ENCODE results near the gene DBP.
"Not testable (repeated sequence)": the region's sequence is repeated elsewhere in the genome, so short reads cannot be mapped to it uniquely, and the experiment has no call there.

Gene DBP

GRCh38 chr19:48635966-48636858, 967 bp downstream of the DBP start:
- Histone ChIP-seq H3K27me3 (ENCODE audit: control insufficient read depth, insufficient read depth, low read length) (no peaks in the 10 kb centered on the region), H3K9me3 (ENCODE audit: control insufficient read depth, low read length) (no peaks in the 10 kb centered on the region), H3K4me1 (ENCODE audit: control insufficient read depth, insufficient read depth, low read length) (peaks cover 51% of the 10 kb centered on the region), H3K9ac (ENCODE audit: low read length) (peak overlapping the region; percentile 80), H3K36me3 (ENCODE audit: control insufficient read depth, insufficient read depth, low read length) (peaks cover 3% of the 10 kb centered on the region), H3K4me3 (ENCODE audit: low read length) (peak overlapping the region; percentile 44)

GRCh38 chr19:48635263-48635965, 1.8 kb downstream of the DBP start:
- peaks cover 3% of the 10 kb centered on the region for H3K36me3 ChIP-seq (ENCODE audit: control insufficient read depth, insufficient read depth, low read length)
- H3K9me3 ChIP-seq (ENCODE audit: control insufficient read depth, low read length): no peaks in the 10 kb centered on the region
- H3K27me3 ChIP-seq (ENCODE audit: control insufficient read depth, insufficient read depth, low read length): no peaks in the 10 kb centered on the region
- peak overlapping the region; percentile 80 for H3K9ac ChIP-seq (ENCODE audit: low read length)
- peak overlapping the region; percentile 44 for H3K4me3 ChIP-seq (ENCODE audit: low read length)
- H3K4me1 ChIP-seq (ENCODE audit: control insufficient read depth, insufficient read depth, low read length): peaks cover 59% of the 10 kb centered on the region

- peak overlapping the region; percentile 49 for H3K9ac ChIP-seq (ENCODE audit: low read length)
- H3K4me1 ChIP-seq (ENCODE audit: control insufficient read depth, insufficient read depth, low read length): peaks cover 63% of the 10 kb centered on the region
- H3K27me3 ChIP-seq (ENCODE audit: control insufficient read depth, insufficient read depth, low read length): no peaks in the 10 kb centered on the region
- H3K9me3 ChIP-seq (ENCODE audit: control insufficient read depth, low read length): no peaks in the 10 kb centered on the region
- peaks cover 3% of the 10 kb centered on the region for H3K36me3 ChIP-seq (ENCODE audit: control insufficient read depth, insufficient read depth, low read length)
- H3K4me3 ChIP-seq (ENCODE audit: low read length): peak overlapping the region; percentile 12
Measured at GRCh38 chr19:48634424-48635262, 2.5 kb downstream of the DBP start.

- Histone ChIP-seq H3K9me3 (ENCODE audit: control insufficient read depth, low read length) (no peaks in the 10 kb centered on the region), H3K9ac (ENCODE audit: low read length) (peak overlapping the region; percentile 10), H3K27me3 (ENCODE audit: control insufficient read depth, insufficient read depth, low read length) (no peaks in the 10 kb centered on the region), H3K36me3 (ENCODE audit: control insufficient read depth, insufficient read depth, low read length) (peaks cover 3% of the 10 kb centered on the region), H3K4me3 (ENCODE audit: low read length) (peak overlapping the region; percentile 12), H3K4me1 (ENCODE audit: control insufficient read depth, insufficient read depth, low read length) (peaks cover 66% of the 10 kb centered on the region)
Measured at GRCh38 chr19:48634036-48634342, 3.2 kb downstream of the DBP start.

GRCh38 chr19:48633148-48634035, 3.8 kb downstream of the DBP start:
- Histone ChIP-seq H3K4me3 (ENCODE audit: low read length) (peak overlapping the region; percentile 12), H3K36me3 (ENCODE audit: control insufficient read depth, insufficient read depth, low read length) (peaks cover 3% of the 10 kb centered on the region), H3K9me3 (ENCODE audit: control insufficient read depth, low read length) (no peaks in the 10 kb centered on the region), H3K9ac (ENCODE audit: low read length) (peak overlapping the region; percentile 10), H3K4me1 (ENCODE audit: control insufficient read depth, insufficient read depth, low read length) (peaks cover 66% of the 10 kb centered on the region), H3K27me3 (ENCODE audit: control insufficient read depth, insufficient read depth, low read length) (no peaks in the 10 kb centered on the region)

GRCh38 chr19:48632692-48633147, 4.5 kb downstream of the DBP start:
- Histone ChIP-seq H3K4me1 (ENCODE audit: control insufficient read depth, insufficient read depth, low read length) (peaks cover 69% of the 10 kb centered on the region), H3K4me3 (ENCODE audit: low read length) (no peak overlapping the region), H3K9me3 (ENCODE audit: control insufficient read depth, low read length) (no peaks in the 10 kb centered on the region), H3K27me3 (ENCODE audit: control insufficient read depth, insufficient read depth, low read length) (no peaks in the 10 kb centered on the region), H3K36me3 (ENCODE audit: control insufficient read depth, insufficient read depth, low read length) (peaks cover 3% of the 10 kb centered on the region), H3K9ac (ENCODE audit: low read length) (no peak overlapping the region)

- not testable (repeated sequence) for H3K4me3 ChIP-seq (ENCODE audit: low read length); H3K9me3 ChIP-seq (ENCODE audit: control insufficient read depth, low read length); H3K9ac ChIP-seq (ENCODE audit: low read length); H3K36me3 ChIP-seq (ENCODE audit: control insufficient read depth, insufficient read depth, low read length); H3K27me3 ChIP-seq (ENCODE audit: control insufficient read depth, insufficient read depth, low read length)
- H3K4me1 ChIP-seq (ENCODE audit: control insufficient read depth, insufficient read depth, low read length): peaks cover 74% of the 10 kb centered on the region
Measured at GRCh38 chr19:48632286-48632685, 4.9 kb downstream of the DBP start.

- no peaks in the 10 kb centered on the region for H3K9me3 ChIP-seq (ENCODE audit: control insufficient read depth, low read length)
- H3K4me3 ChIP-seq (ENCODE audit: low read length): no peak overlapping the region
- H3K27me3 ChIP-seq (ENCODE audit: control insufficient read depth, insufficient read depth, low read length): no peaks in the 10 kb centered on the region
- peaks cover 3% of the 10 kb centered on the region for H3K36me3 ChIP-seq (ENCODE audit: control insufficient read depth, insufficient read depth, low read length)
- no peak overlapping the region for H3K9ac ChIP-seq (ENCODE audit: low read length)
- peaks cover 78% of the 10 kb centered on the region for H3K4me1 ChIP-seq (ENCODE audit: control insufficient read depth, insufficient read depth, low read length)
Measured at GRCh38 chr19:48631225-48631624, 6.0 kb downstream of the DBP start.

GRCh38 chr19:48630296-48631063, 6.7 kb downstream of the DBP start:
- no peaks in the 10 kb centered on the region for H3K27me3 ChIP-seq (ENCODE audit: control insufficient read depth, insufficient read depth, low read length)
- H3K9me3 ChIP-seq (ENCODE audit: control insufficient read depth, low read length): no peaks in the 10 kb centered on the region
- peak overlapping the region; percentile 58 for H3K9ac ChIP-seq (ENCODE audit: low read length)
- peaks cover 3% of the 10 kb centered on the region for H3K36me3 ChIP-seq (ENCODE audit: control insufficient read depth, insufficient read depth, low read length)
- H3K4me1 ChIP-seq (ENCODE audit: control insufficient read depth, insufficient read depth, low read length): peaks cover 85% of the 10 kb centered on the region
- H3K4me3 ChIP-seq (ENCODE audit: low read length): no peak overlapping the region

GRCh38 chr19:48629599-48630295, 7.4 kb downstream of the DBP start:
- Histone ChIP-seq H3K4me3 (ENCODE audit: low read length) (peak overlapping the region; percentile 11), H3K4me1 (ENCODE audit: control insufficient read depth, insufficient read depth, low read length) (peaks cover 87% of the 10 kb centered on the region), H3K36me3 (ENCODE audit: control insufficient read depth, insufficient read depth, low read length) (peaks cover 3% of the 10 kb centered on the region), H3K27me3 (ENCODE audit: control insufficient read depth, insufficient read depth, low read length) (no peaks in the 10 kb centered on the region), H3K9ac (ENCODE audit: low read length) (peak overlapping the region; percentile 58), H3K9me3 (ENCODE audit: control insufficient read depth, low read length) (no peaks in the 10 kb centered on the region)

Measured in mucosa of stomach (tissue), 1 donor.